ENCODE measurements around the gene ZC3H14. TPM values are rescaled to one million over a fixed set of nuclear protein-coding genes. Genes with fewer than 3 reads are reported as not detected.

ZC3H14 gene
- total RNA-seq, 4 donors from 2014 or later, result 34.0 to 49.5 (median 42.4) TPM

- Histone ChIP-seq H3K4me3 (no peak overlapping the region), H3K4me1 (peaks cover 0 to 4% of the 10 kb centered on the region in 2 donors), H3K27ac (no peak overlapping the region), H3K36me3 (peaks cover 0 to 4% of the 10 kb centered on the region in 2 donors), H3K9me3 (no peaks in the 10 kb centered on the region), H3K27me3 (no peaks in the 10 kb centered on the region)
- ATAC-seq, result no peak
- no peak for DNase-seq
- intact Hi-C loops (cut with DNase I; ENCODE audit: low total_unique reads) (no loop called here), in situ Hi-C loops (cut with MboI; ENCODE audit: low sequenced_read_pairs in 4 of 4) (no loop called here)
- no peak for TF ChIP-seq POLR2A (IDR thresholded peaks at IDR 0.05)
- TF ChIP-seq CTCF (IDR thresholded peaks at IDR 0.05 in 4 of 5, conservative IDR thresholded peaks at IDR 0.05 in 1 of 5), result no peak
Observed at GRCh38 chr14:88618476-88618875, 55.6 kb downstream of the ZC3H14 start.

GRCh38 chr14:88621100-88621499, 58.3 kb downstream of the ZC3H14 start:
- intact Hi-C loops (cut with DNase I; ENCODE audit: low total_unique reads), result no loop called here
- TF ChIP-seq CTCF (IDR thresholded peaks at IDR 0.05 in 4 of 5, conservative IDR thresholded peaks at IDR 0.05 in 1 of 5) (no peak), POLR2A (IDR thresholded peaks at IDR 0.05) (no peak)

GRCh38 chr14:88625671-88626070, 62.8 kb downstream of the ZC3H14 start:
- DNase-seq (no peak), ATAC-seq (no peak)
- Histone ChIP-seq H3K36me3 (no peaks in the 10 kb centered on the region), H3K9me3 (no peaks in the 10 kb centered on the region), H3K4me3 (no peak overlapping the region), H3K27ac (no peak overlapping the region), H3K27me3 (no peaks in the 10 kb centered on the region), H3K4me1 (no peaks in the 10 kb centered on the region)
- in situ Hi-C loops (cut with MboI; ENCODE audit: low sequenced_read_pairs in 4 of 4) (no loop called here), intact Hi-C loops (cut with DNase I; ENCODE audit: low total_unique reads) (no loop called here)
- TF ChIP-seq POLR2A (IDR thresholded peaks at IDR 0.05) (no peak), CTCF (IDR thresholded peaks at IDR 0.05 in 4 of 5, conservative IDR thresholded peaks at IDR 0.05 in 1 of 5) (no peak)

More at GRCh38 chr14:88621100-88621499, 58.3 kb downstream of the ZC3H14 start:
- Histone ChIP-seq H3K9me3 (no peaks in the 10 kb centered on the region), H3K4me3 (no peak overlapping the region), H3K4me1 (no peaks in the 10 kb centered on the region), H3K27me3 (no peaks in the 10 kb centered on the region), H3K27ac (no peak overlapping the region), H3K36me3 (no peaks in the 10 kb centered on the region)
- DNase-seq (no peak), ATAC-seq (no peak)
- in situ Hi-C loops (cut with MboI; ENCODE audit: low sequenced_read_pairs in 4 of 4), result no loop called here

- DNase-seq (no peak), ATAC-seq (no peak)
- Histone ChIP-seq H3K36me3 (no peaks in the 10 kb centered on the region), H3K27ac (no peak overlapping the region), H3K4me3 (no peak overlapping the region), H3K9me3 (no peaks in the 10 kb centered on the region), H3K27me3 (no peaks in the 10 kb centered on the region), H3K4me1 (no peaks in the 10 kb centered on the region)
- TF ChIP-seq POLR2A (IDR thresholded peaks at IDR 0.05), result no peak
- no peak for TF ChIP-seq CTCF (IDR thresholded peaks at IDR 0.05 in 4 of 5, conservative IDR thresholded peaks at IDR 0.05 in 1 of 5)
- intact Hi-C loops (cut with DNase I; ENCODE audit: low total_unique reads), result no loop called here
- in situ Hi-C loops (cut with MboI; ENCODE audit: low sequenced_read_pairs in 4 of 4), result no loop called here
Observed at GRCh38 chr14:88628033-88628432, 65.2 kb downstream of the ZC3H14 start.

- TF ChIP-seq CTCF (IDR thresholded peaks at IDR 0.05 in 4 of 5, conservative IDR thresholded peaks at IDR 0.05 in 1 of 5) (no peak), POLR2A (IDR thresholded peaks at IDR 0.05) (no peak)
- no peaks in the 10 kb centered on the region for H3K27me3 ChIP-seq
- in situ Hi-C loops (cut with MboI; ENCODE audit: low sequenced_read_pairs in 4 of 4) (no loop called here), intact Hi-C loops (cut with DNase I; ENCODE audit: low total_unique reads) (no loop called here)
- no peak for DNase-seq
- H3K9me3 ChIP-seq, result no peaks in the 10 kb centered on the region
- no peaks in the 10 kb centered on the region for H3K4me1 ChIP-seq
- no peak for ATAC-seq
- no peak overlapping the region for H3K4me3 ChIP-seq
- H3K27ac ChIP-seq, result no peak overlapping the region
- H3K36me3 ChIP-seq, result no peaks in the 10 kb centered on the region
Observed at GRCh38 chr14:88628462-88628861, 65.6 kb downstream of the ZC3H14 start.
